Measurements from ENCODE around the gene JAM2. TPM values are rescaled to one million over a fixed set of nuclear protein-coding genes. Genes with fewer than 3 reads are reported as not detected.

JAM2 gene
- total RNA-seq, 1 experiment from 2014 or later: 0.15 TPM

GRCh38 chr21:25734904-25735645, 96.0 kb downstream of the JAM2 start, which contains the start of the genes ATP5PF and GABPA:
Gene ATP5PF (minus strand): TSS chr21:25734904. CDS start chr21:25729794, 5,110 bp downstream.
Gene GABPA (plus strand): TSS chr21:25734972. CDS start chr21:25741599, 6,627 bp downstream.
- H3K4me1 ChIP-seq (ENCODE audit: control insufficient read depth in 1 of 2, insufficient read depth in 2 of 2, low read length in 2 of 2): peaks cover 11 to 18% of the 10 kb centered on the region in 2 experiments
- H2AFZ ChIP-seq (ENCODE audit: low read depth, low read length, poor library complexity, severe bottlenecking): no peak within 1 kb of the TSS
- no peaks in the 10 kb centered on the region for H3K9me3 ChIP-seq (ENCODE audit: control insufficient read depth in 1 of 2, insufficient read depth in 1 of 2, low read depth in 1 of 2, low read length in 2 of 2)
- DNase-seq (ENCODE audit: low read depth, low spot score) (peak; percentile 97), ATAC-seq (peak; percentile 90)
- H3K27ac ChIP-seq (ENCODE audit: low read depth, low read length): peak within 1 kb of the TSS; percentile 91
- H3K9ac ChIP-seq (ENCODE audit: low read length): peak within 1 kb of the TSS; percentile 95
- H3K4me3 ChIP-seq (replicated peaks in 1 of 2; ENCODE audit: low read depth in 1 of 2, low read length in 2 of 2): peak within 1 kb of the TSS; percentile 82 to 96
- ChIA-PET POLR2A (interaction anchor here (0.7 kb wide), 1 partner anchor 60 kb away, joined by 4 read pairs; no protein-coding TSS in a partner anchor), CTCF (interaction anchor here (0.9 kb wide), 1 partner anchor 127 kb away, joined by 3 read pairs; the partner anchor contains the start of gene MRPL39), RAD21 (ENCODE audit: low non-redundant PET in 1 of 2, low total read pairs in 2 of 2, uncharacterized antibody in 2 of 2, unreplicated experiment in 2 of 2) (no interaction called here)
- peak within 1 kb of the TSS; percentile 76 for H3K4me2 ChIP-seq (ENCODE audit: low read length)
- peaks cover 0 to under 1% of the 10 kb centered on the region in 2 experiments; a peak in 1 of 4 replicates for H3K36me3 ChIP-seq (ENCODE audit: control insufficient read depth in 1 of 2, insufficient read depth in 2 of 2, low read length in 2 of 2)
- no peaks in the 10 kb centered on the region for H3K9me2 ChIP-seq (ENCODE audit: insufficient read depth)
- BruUV-seq (replicated peaks): no TSS peak
- H4K20me1 ChIP-seq (ENCODE audit: insufficient read depth): no peaks in the 10 kb centered on the region
- intact Hi-C loops (cut with micrococcal nuclease): loop anchor here (1.0 to 2.0 kb wide), 2 partner anchors 66 to 127 kb away; no protein-coding TSS in a partner anchor
- H3K27me3 ChIP-seq (ENCODE audit: insufficient read depth, low read length): no peaks in the 10 kb centered on the region
- peaks cover 90% of the 10 kb centered on the region for H3K79me2 ChIP-seq (ENCODE audit: insufficient read depth, low read length)
- TF ChIP-seq CBX3 (IDR thresholded peaks at IDR 0.05; ENCODE audit: low read depth) (0 out of 2 replicates have a peak, but pooled peaks have one; percentile 28), YY1 (IDR thresholded peaks at IDR 0.05; ENCODE audit: extremely low read depth, insufficient replicate concordance, low read depth, low read length) (peak; percentile 86), TCF7L2 (IDR thresholded peaks at IDR 0.05; ENCODE audit: borderline replicate concordance, extremely low read depth, insufficient read depth, insufficient read length) (peak; percentile 32), POLR2A (IDR thresholded peaks at IDR 0.05; ENCODE audit: borderline replicate concordance, extremely low read depth, insufficient read depth, insufficient read length) (peak; percentile 43), CEBPB (IDR thresholded peaks at IDR 0.05; ENCODE audit: low read depth) (no peak), ATF3 (IDR thresholded peaks at IDR 0.05) (no peak), JUND (IDR thresholded peaks at IDR 0.05) (no peak), SRF (IDR thresholded peaks at IDR 0.05; ENCODE audit: low read depth) (peak; percentile 54; the same call in 1 of the 2 replicates), CTCF (IDR thresholded peaks at IDR 0.05 in 2 of 3, conservative IDR thresholded peaks at IDR 0.05 in 1 of 3; ENCODE audit: borderline replicate concordance in 1 of 3, insufficient read depth in 1 of 3, low read depth in 2 of 3, low read length in 2 of 3) (no peak), FOSL1 (IDR thresholded peaks at IDR 0.05; ENCODE audit: low read depth) (no peak), ZNF274 (IDR thresholded peaks at IDR 0.05; ENCODE audit: low read depth, low read length) (no peak), MAX (IDR thresholded peaks at IDR 0.05) (peak; percentile 60), EZH2 (IDR thresholded peaks at IDR 0.05) (no peak), RAD21 (IDR thresholded peaks at IDR 0.05; ENCODE audit: low read depth) (no peak), ELF1 (IDR thresholded peaks at IDR 0.05; ENCODE audit: borderline replicate concordance, low read depth) (peak; percentile 72), EZH2phosphoT487 (IDR thresholded peaks at IDR 0.05; ENCODE audit: borderline replicate concordance) (no peak)
- TF ChIP-seq, protein P1, sequence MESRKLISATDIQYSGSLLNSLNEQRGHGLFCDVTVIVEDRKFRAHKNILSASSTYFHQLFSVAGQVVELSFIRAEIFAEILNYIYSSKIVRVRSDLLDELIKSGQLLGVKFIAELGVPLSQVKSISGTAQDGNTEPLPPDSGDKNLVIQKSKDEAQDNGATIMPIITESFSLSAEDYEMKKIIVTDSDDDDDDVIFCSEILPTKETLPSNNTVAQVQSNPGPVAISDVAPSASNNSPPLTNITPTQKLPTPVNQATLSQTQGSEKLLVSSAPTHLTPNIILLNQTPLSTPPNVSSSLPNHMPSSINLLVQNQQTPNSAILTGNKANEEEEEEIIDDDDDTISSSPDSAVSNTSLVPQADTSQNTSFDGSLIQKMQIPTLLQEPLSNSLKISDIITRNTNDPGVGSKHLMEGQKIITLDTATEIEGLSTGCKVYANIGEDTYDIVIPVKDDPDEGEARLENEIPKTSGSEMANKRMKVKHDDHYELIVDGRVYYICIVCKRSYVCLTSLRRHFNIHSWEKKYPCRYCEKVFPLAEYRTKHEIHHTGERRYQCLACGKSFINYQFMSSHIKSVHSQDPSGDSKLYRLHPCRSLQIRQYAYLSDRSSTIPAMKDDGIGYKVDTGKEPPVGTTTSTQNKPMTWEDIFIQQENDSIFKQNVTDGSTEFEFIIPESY (IDR thresholded peaks at IDR 0.05; ENCODE audit: extremely low read depth, insufficient replicate concordance, low read length): no peak
- TF ChIP-seq, protein P2, sequence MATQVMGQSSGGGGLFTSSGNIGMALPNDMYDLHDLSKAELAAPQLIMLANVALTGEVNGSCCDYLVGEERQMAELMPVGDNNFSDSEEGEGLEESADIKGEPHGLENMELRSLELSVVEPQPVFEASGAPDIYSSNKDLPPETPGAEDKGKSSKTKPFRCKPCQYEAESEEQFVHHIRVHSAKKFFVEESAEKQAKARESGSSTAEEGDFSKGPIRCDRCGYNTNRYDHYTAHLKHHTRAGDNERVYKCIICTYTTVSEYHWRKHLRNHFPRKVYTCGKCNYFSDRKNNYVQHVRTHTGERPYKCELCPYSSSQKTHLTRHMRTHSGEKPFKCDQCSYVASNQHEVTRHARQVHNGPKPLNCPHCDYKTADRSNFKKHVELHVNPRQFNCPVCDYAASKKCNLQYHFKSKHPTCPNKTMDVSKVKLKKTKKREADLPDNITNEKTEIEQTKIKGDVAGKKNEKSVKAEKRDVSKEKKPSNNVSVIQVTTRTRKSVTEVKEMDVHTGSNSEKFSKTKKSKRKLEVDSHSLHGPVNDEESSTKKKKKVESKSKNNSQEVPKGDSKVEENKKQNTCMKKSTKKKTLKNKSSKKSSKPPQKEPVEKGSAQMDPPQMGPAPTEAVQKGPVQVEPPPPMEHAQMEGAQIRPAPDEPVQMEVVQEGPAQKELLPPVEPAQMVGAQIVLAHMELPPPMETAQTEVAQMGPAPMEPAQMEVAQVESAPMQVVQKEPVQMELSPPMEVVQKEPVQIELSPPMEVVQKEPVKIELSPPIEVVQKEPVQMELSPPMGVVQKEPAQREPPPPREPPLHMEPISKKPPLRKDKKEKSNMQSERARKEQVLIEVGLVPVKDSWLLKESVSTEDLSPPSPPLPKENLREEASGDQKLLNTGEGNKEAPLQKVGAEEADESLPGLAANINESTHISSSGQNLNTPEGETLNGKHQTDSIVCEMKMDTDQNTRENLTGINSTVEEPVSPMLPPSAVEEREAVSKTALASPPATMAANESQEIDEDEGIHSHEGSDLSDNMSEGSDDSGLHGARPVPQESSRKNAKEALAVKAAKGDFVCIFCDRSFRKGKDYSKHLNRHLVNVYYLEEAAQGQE (IDR thresholded peaks at IDR 0.05; ENCODE audit: low read depth): no peak

Data from HCT116 (cell line).